Esophagus muscularis mucosa (tissue), 4 donors: ENCODE measurements around the gene LDAH.

Experiments
- CTCF ChIP-seq, 3 experiments: fragments of 200-600 bp in 2 of 3; fragments of 450-650 bp in 1 of 3; sonication (generic) in 2 of 3; IDR thresholded peaks; one replicate each; pipeline ENCODE4 v1.5.1; 2017 to 2019; ENCODE audit warnings: antibody characterized with exemption in 3 of 3, mild to moderate bottlenecking in 2 of 3, moderate library complexity in 1 of 3
- EP300 ChIP-seq: sonication (generic); formaldehyde crosslinking; IDR thresholded peaks from one replicate; pipeline ENCODE4 v1.6.1; 2017; ENCODE audit warnings: antibody characterized with exemption
- POLR2A ChIP-seq: fragments of 450-650 bp; IDR thresholded peaks from one replicate; pipeline ENCODE4 v1.6.1; 2017; ENCODE audit warnings: antibody characterized with exemption, moderate library complexity, mild to moderate bottlenecking, low read depth
- POLR2AphosphoS5 ChIP-seq, 2 donors: sonication (generic); formaldehyde crosslinking; IDR thresholded peaks; one replicate each; pipeline ENCODE4 v1.6.1; 2017; ENCODE audit warnings: antibody characterized with exemption in 2 of 2

DNA sequence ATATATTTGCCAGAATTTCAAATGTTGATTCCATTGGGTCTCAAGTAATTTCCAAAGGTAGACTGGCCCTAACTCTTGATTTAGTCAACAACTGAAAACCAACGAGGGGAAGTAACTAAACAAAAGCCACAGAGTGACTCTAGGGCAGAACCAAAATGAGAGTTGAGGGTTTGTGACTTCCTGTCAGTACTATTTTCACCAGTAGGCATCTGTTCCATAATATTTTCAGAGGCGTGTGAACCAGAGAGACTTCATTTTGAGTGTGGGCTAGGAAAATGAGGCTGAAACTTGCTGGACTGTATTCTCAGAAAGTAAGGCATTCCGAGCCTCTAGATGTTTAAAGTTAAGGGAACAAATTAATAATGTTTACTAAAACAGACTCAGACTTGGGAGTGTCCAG, 85.4 kb downstream of the LDAH start:
- TF ChIP-seq CTCF (IDR thresholded peaks at IDR 0.05): no peak
- TF ChIP-seq POLR2A: no peak
- TF ChIP-seq EP300: no peak
- TF ChIP-seq POLR2AphosphoS5 (IDR thresholded peaks at IDR 0.05): no peak
